Measurements from ENCODE around the gene RBM12. TPM values are rescaled to one million over a fixed set of nuclear protein-coding genes. Genes with fewer than 3 reads are reported as not detected.
"Not testable (repeated sequence)": the region's sequence is repeated elsewhere in the genome, so short reads cannot be mapped to it uniquely, and the experiment has no call there.

The RBM12 gene
- total RNA-seq, 2 donors from 2014 or later, result 44.6 to 62.7 TPM

DNA sequence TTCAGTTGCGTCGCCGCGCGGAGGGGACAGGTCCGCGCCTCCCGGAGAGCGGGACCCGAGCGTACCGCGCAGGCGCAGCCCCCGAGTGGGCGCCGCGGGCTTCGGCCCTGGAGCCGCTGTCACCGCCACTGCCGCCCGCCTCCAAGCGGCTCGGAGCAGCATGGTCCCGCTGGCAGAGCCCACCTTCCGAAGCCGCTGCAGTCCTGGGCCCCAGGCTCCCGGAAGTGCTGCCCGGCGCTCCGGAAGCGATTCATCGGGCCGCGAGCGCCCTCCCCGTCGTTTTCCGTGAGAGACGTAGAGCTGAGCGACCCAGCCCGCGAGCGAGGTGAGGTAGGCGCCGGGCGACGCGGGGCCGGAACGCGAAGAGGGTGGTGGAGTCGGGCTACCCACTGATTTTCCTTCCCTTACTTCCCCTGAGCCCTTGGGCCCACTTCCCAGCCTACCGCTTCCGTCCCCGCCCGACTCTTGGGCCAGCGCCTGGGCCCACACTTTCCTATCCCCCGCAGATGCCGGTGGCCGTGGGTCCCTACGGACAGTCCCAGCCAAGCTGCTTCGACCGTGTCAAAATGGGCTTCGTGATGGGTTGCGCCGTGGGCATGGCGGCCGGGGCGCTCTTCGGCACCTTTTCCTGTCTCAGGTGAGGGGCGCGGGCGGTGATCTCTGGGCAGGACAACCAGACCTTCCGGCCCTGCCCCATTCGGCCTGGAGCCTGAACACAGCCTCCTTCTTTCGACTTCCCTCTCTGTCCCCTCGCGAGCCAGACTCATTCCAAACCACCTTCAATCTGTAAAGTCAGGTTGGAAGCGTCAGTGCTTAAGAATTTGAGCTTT is 34.6 kb upstream of the RBM12 start, which contains the start of the genes NFS1 and ROMO1:
NFS1 (minus strand) TSS at position 226 of the 830 bp plus-strand sequence; CDS start at position 162, 64 bp downstream.
ROMO1 (plus strand) TSS at position 279 of the 830 bp plus-strand sequence; CDS start at position 507, 228 bp downstream.
- intact Hi-C loops (cut with DNase I), result no loop called here
- ATAC-seq, result peak; percentile 94 to 97
- DNase-seq, result peak; percentile 91

DNA sequence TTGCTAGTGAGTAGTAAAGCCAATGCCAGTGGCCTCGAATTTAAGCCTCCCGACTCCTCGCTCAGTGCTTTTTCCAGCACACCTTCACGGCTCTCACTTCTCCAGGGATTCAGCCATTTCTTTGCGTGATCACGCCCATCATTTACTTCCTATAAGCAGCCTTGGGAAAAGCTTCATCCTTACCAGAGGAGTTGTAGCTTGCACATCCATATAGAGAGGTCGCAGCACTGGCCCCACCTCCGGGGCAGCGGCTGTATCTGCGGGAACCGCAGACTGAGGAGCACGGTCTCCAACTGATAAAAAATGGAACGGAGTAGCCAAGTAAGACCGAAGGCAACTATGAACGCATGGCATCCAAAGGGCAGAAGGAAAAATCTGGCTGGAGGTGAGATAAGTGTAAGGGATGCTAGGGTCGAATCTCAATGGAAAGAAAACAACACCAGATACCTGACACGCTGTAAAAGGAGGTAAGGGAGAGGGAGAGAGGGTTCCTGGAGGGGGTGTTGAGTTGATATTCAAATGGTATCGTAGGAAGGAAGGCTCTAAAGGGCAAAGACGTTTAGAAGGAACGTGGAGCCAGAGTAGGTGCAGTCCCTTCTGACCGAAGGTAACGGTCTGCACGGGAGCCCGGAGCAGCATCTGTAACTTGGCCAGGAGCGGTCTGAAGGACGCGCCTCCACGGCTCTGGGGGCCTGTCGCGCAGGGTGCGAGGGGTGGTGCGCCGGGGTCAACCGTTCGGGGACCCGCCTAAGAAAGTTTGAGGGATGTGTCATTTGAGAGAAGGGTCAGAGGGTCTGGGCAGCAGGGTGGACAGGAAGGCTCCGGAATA is 33.8 kb upstream of the RBM12 start:
- DNase-seq (no peak), ATAC-seq (peak; percentile 42 to 53)
- intact Hi-C loops (cut with DNase I), result no loop called here

DNA sequence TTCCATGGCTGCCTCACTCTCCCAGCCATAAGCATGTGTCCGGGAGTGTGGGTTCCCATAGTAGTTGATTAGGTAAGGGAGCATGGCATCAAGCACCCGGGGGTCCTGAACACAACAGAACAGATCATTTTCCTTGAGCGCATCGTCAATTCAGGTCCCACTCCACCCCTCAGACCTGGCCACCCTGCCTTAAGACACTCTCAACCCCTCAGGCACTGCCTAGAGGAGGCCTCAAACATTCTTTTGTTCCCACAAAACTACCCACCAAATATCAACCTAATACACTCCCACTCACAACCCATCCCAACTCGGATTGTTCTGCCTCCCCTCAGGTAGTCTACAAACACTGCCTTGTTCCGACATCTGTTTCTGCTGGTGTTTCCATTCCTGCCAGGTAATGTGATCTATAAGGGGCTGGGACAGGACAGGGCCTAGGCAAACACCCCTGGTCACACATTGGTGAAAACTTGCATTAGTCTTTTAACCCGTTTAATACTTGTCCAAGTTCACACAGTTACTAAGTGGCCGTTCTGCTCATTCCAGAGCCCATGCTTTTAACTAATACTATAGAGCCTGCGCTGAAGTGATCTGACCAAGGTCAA is 33.1 kb upstream of the RBM12 start:
- ATAC-seq (no peak), DNase-seq (no peak)
- intact Hi-C loops (cut with DNase I), result no loop called here

DNA sequence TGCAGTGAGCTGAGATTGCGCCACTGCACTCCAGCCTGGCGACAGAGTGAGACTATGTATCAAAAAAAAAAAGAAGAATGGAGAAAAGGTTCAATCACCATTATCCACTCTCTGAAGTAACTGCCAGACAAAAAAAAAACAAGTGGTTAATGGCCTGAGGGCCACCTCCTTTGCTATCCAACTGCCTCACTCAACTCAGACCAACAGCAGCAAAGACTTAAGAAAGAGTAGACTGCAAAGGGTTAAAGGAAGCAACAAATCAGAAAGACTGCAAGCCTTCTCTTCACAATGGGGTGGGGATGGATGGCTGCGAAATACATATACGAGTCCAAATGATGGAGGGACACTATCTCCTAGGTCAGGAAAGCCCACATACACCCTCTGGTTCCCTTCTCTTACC is 31.3 kb upstream of the RBM12 start:
- ATAC-seq, result no peak
- no peak for DNase-seq
- intact Hi-C loops (cut with DNase I), result no loop called here

DNA sequence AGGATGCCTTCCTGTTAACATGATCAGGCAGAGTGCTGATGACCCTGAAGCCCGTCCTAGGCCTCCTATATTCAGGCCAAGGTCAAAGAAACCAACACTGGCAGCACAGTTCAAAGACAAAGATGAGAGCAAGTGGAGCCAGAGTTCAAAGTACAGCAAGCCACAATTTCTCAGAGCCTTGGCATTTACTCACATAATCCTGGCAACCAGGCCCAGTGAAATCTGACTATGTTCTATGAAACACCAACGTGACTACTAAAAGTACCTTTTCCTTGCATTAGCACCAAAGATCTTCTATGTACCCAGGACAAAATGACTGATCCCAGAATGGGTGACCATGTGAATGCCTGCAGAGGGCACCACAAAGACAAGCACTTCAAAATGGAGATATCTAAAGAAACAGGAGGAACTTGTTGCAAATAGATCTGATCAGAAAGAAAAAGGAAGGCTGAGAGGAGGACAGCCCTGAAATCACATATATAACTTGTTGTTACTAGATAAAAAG is 30.6 kb upstream of the RBM12 start:
- intact Hi-C loops (cut with DNase I), result no loop called here
- DNase-seq, result no peak
- ATAC-seq, result no peak

DNA sequence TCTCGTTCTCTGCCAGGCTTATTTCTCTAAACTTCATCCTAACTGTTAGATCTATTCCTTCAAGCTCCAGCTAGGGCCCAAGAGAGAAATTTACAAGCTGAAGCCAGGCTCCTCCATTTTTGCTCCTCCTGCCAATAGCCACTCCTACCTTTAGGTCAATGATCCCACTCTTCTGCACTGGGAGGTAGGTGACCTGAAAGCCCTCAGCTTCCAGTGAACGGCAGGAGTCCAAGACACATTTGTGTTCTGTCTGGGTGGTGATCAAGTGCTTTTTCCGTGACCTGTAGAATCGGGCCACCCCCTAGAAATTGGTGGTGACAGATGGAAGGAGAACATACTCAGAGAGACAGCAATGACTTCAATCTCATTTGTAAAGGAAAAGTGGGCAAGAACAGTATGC is 25.6 kb upstream of the RBM12 start:
- DNase-seq (no peak), ATAC-seq (no peak)
- intact Hi-C loops (cut with DNase I), result no loop called here

DNA sequence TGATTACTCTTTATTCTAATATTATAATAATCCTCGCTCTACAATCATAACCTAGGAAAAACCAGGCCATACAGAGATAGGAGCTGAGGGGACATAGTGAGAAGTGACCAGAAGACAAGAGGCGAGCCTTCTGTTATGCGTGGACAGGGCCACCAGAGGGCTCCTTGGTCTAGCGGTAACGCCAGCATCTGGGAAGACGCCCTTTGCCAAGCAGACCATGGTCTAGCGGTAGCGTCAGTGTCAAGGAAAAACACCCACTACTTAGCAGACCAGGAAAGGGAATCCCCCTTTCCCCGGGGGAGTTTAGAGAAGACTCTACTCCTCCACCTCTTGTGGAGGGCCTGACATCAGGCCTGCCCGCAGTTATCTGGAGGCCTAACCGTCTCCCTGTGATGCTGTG is 22.2 kb upstream of the RBM12 start:
- intact Hi-C loops (cut with DNase I); DNase-seq; ATAC-seq: not testable (repeated sequence)

DNA sequence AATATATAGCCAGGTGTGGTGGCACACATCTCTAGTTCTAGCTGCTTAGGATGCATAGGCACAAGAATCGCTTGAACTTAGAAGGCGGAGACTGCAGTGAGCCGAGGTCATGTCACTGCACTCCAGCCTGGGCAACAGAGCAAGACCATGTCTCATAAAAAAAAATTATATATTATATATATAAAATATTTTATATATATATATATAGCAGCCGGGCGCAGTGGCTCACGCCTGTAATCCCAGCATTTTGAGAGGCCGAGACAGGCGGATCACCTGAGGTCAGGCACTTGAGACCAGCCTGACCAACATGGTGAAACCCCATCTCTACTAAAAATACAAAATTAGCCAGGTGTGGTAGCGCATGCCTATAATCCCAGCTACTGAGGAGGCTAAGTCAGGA is 20.7 kb upstream of the RBM12 start:
- ATAC-seq; DNase-seq; intact Hi-C loops (cut with DNase I): not testable (repeated sequence)

DNA sequence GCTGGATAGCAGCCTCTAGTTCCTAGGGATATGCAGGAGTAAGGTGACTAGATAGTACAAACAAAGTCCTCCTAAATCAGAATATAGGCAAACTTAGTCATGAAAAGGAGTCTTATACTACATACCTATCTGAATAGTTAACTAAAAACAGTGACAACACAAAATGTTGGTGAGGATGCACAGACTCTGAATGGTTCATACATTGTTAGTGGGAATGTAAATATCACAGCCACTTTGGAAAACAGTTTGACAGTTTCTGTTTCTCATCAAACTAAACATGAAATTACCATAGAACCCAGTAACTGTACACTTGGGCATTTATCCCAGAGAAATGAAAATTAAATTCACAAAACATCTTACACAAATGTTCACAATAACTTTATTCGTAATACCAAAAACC is 17.3 kb upstream of the RBM12 start:
- DNase-seq (no peak), ATAC-seq (no peak)
- intact Hi-C loops (cut with DNase I), result no loop called here

DNA sequence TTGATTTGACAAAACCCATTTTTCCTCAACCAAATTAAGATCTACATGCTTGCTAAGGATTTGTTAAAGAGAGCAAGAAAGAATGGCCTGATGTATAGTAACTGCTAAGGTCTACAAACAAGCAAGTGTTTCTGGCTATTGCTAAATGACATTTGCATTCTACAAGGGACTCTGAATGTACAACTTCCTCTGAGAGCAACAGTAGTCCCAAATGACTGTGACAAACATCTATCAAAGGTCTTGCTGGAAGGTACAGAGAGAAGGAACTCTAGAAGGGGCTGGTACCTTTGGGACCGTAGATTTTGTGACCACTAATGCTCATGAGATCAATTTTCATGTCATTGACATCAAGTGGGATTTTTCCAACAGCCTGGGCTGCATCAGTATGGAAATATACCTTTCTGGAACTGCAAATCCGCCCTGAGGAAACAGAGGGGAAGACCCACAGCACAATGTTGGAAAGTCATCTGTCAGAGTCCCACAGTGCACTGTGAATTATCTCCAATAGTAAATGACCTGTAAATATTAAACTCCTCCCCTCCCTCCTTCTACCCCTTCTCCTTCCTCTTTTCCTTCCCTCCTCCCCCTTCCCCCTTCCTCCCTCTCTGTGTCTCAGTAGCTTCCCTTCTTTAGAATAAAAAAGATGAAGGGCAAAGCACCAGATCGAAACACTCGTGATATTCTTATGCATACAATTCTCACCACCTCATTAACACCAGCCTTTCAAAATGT is 15.9 kb upstream of the RBM12 start:
- intact Hi-C loops (cut with DNase I), result no loop called here
- ATAC-seq (no peak), DNase-seq (no peak)

DNA sequence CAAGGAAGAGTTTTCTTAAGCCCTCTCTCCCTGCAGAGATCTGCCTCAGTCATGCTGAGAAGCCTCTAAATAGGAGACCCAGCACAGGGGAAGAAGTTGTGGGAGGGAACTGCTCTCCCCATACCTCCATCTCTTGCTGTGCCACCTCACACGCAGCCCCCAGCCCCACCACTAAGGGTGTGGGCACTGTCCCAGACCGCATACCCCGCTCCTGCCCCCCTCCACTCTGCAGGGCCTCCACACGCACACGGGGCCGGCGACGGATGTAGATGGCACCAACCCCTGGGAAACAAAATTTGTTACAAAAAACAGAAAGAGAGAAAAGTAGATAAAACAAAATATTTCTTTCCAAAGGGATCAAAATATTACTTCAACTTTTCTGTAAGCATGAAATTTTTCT is 10.2 kb upstream of the RBM12 start:
- intact Hi-C loops (cut with DNase I), result no loop called here

DNA sequence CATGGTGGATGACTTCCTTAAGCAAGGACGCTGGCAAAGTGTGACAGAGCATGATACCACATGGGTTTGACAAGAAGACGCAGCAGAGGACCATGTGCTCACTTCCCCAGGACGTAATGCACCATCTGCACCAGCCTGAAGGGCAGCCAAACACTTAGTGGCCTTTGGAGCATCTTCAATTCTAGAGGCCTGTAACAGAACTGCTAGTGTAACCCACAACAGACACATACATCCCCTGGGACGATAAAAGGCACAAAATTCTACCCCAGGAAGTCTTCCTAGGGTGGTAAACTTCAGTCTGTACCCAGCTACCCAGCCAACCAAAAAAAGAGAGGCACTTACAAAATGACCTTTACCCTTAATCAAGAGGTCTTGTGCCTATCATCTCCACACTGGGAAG is 9.2 kb upstream of the RBM12 start:
- intact Hi-C loops (cut with DNase I), result no loop called here
- no peak for ATAC-seq
- DNase-seq, result no peak

More for the DNA sequence above, 10.2 kb upstream of the RBM12 start:
- no peak for DNase-seq
- no peak for ATAC-seq

DNA sequence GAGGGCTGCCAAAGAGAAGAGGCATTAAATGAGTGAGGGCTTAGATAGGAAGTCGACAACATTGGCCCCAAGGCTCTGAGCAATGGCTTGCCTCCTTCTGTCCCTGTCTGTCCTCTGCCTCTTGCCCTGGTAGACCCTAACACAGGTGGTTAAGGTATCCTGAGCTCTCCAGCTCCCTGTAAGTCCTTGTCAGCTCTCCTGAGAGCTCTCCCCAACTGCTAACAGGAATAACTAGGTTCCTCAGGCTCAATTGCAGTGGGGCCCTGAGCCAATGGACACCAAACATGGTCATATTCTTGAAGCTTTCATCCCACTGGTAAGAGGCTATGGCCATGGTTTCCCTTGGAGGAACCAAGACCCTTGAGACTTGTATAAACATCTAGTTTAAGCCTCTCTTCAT is 5.0 kb upstream of the RBM12 start:
- DNase-seq, result no peak

DNA sequence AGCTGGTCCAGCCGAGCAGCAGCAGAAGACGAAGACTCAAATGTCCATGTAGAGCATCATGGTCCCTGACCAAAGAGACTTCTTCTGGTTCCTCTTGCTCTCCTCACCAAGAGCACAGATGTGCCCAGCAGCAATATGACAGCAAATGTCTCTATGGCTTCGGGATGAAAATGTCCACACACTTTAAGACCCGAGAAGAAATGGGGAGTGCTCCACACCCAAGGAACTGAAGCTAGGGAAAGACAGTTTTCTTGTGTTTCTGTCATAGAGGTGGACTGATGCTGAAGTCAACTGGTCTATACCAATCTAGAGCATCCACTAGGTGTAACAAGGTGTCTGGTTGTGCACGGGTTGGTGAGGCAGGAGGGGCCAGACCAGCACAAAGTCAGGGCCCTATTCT is 4.5 kb upstream of the RBM12 start:
- no peak for DNase-seq
- no peak for ATAC-seq
- intact Hi-C loops (cut with DNase I), result no loop called here

More for the DNA sequence above, 5.0 kb upstream of the RBM12 start:
- no peak for ATAC-seq
- intact Hi-C loops (cut with DNase I), result no loop called here

DNA sequence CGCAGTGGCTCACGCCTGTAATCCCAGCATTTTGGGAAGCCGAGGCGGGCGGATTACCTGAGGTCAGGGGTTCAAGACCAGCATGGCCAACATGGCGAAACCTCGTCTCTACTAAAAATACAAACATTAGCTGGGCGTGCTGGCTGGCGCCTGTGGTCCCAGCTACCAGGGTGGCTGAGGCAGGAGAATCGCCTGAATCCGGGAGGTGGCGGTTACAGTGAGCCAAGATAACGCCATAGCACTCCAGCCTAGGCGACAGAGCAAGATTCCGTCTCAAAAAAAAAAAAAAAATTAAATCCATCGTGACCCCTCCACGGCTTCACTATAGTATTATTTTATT is 1.2 kb upstream of the RBM12 start:
- no peak for ATAC-seq
- DNase-seq, result no peak
- intact Hi-C loops (cut with DNase I), result no loop called here

DNA sequence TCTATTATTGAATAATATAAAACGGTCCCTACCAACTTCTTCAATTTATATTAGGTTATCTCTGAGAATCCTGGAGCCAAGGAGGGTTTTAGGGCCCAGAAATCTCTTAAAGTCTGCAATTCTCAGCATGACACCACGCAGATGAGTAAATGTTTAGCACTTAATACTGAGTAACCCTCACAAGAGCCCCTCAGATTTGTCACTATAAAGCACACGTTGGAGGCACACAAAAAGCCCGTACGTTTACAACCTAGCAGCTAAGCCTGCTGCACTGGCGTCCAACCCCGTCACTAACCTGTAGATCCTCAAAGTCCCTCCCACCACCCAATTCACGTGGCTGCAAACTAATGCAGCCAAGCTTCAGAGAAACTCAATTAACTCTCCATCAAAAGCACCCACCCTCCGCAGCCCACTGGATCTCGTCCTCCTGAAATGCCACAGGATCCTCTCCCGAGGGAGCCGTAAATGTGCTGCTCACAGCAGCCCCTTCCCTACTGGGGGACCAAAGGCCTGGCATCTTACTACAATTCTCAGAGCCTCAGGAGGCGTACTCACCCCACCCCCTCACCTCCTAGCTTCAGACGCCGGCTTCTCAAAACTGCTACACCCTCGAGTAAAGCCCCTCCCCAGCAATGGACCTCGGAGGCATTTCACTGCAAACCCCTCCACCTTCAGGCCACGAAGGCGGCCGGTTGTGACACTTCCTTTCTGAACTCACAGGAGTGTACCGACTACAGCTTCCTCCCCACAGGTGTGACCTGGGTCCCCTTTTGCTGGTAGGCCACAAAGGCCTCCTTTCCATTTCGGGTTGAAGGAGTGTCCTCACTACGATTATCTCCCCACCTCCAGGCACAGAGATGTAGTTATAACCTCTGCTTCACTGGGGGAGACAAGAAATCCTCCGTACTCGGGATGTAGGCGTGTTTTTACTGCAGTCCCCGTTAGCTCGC is 909 bp downstream of the RBM12 start:
- DNase-seq (no peak), ATAC-seq (peak; percentile 26 to 33)
- intact Hi-C loops (cut with DNase I), result loop anchor here in 1 of 2 donors (5.0 kb wide), 1 partner anchor 46 kb away; the partner anchor contains the start of gene SPAG4

DNA sequence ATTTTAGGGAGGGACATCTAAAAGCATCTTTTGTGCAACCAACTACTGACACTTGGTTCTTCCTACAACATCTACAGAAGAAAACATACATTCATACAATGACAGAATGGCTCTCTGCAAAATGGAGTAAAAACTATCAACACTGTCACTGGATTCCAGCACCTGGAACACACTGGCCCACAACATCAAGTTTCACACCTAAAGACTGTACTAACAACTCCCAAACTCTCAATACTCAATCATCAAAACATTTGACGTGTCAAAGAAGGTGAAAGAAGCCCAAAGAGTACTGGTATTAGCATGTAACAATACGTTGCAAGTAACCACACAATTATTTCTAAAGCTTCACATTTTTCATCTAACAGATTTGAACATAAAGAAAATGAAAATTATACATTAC is 2.1 kb downstream of the RBM12 start:
- intact Hi-C loops (cut with DNase I), result loop anchor here in 1 of 2 donors (5.0 kb wide), 1 partner anchor 45 kb away; the partner anchor contains the start of gene SPAG4
- ATAC-seq, result no peak
- DNase-seq, result no peak

DNA sequence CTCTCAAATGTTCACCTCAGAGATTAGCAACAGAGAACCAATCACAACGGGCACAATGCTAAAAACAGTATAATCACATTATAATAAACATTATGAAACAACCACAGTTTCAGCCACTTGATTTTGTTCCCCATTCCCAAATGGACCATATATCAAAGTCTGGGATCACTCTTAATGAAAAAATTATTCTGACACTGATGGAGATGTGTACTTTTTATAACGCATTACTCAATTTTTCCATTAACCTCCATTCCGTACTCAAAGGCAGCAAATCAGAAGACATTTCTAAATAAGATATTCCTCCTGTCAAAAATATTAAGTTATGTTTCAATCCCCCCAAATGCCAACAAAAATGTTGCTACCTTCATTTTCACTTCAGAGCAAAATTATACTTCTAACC is 2.8 kb downstream of the RBM12 start:
- DNase-seq, result no peak
- no peak for ATAC-seq
- intact Hi-C loops (cut with DNase I), result loop anchor here in 1 of 2 donors (5.0 kb wide), 1 partner anchor 45 kb away; the partner anchor contains the start of gene SPAG4

Data from left cardiac atrium (tissue), 4 donors.